Subcutaneous abdominal adipose tissue (tissue), 5 donors: ENCODE results near the gene SGSH.

Experiments
- H3K27ac ChIP-seq: one replicate; pipeline ENCODE4 v1.7.0; 2013; ENCODE audit warnings: low read depth, mild to moderate bottlenecking, inconsistent platforms, low read length, moderate library complexity
- H3K27me3 ChIP-seq, 5 donors: one replicate each; pipeline ENCODE4 v1.7.0; 2013; ENCODE audit warnings: low read length in 5 of 5, inconsistent platforms in 1 of 5; ENCODE audit not compliant: control insufficient read depth in 5 of 5, insufficient read depth in 4 of 5
- H3K36me3 ChIP-seq, 5 donors: one replicate each; pipeline ENCODE4 v1.7.0; 2013; ENCODE audit warnings: low read length in 5 of 5; ENCODE audit not compliant: control insufficient read depth in 5 of 5, insufficient read depth in 5 of 5
- H3K4me1 ChIP-seq, 5 donors: one replicate each; pipeline ENCODE4 v1.7.0; 2013; ENCODE audit warnings: low read length in 5 of 5, mild to moderate bottlenecking in 3 of 5, moderate library complexity in 1 of 5; ENCODE audit not compliant: control insufficient read depth in 5 of 5, insufficient read depth in 5 of 5
- H3K4me3 ChIP-seq, 5 donors: one replicate each; pipeline ENCODE4 v1.7.0; 2013; ENCODE audit warnings: low read length in 5 of 5, low read depth in 1 of 5
- H3K9ac ChIP-seq, 5 donors: one replicate each; pipeline ENCODE4 v1.7.0; 2013; ENCODE audit warnings: low read length in 5 of 5, mild to moderate bottlenecking in 4 of 5, moderate library complexity in 3 of 5
- H3K9me3 ChIP-seq, 5 donors: one replicate each; pipeline ENCODE4 v1.7.0; 2013; ENCODE audit warnings: low read length in 5 of 5; ENCODE audit not compliant: control insufficient read depth in 5 of 5
- donor health status: healthy.
- donor health status: healthy.
- donor health status: healthy.
- donor health status: healthy.
- donor health status: healthy.

SGSH gene

GRCh38 chr17:80220054-80220735 is at the start of gene SGSH, which contains the start of gene SLC26A11:
Gene SGSH (minus strand): TSS chr17:80220333. CDS start chr17:80220313, 20 bp downstream.
Gene SLC26A11 (plus strand): TSS chr17:80220427. CDS start chr17:80221561, 1,134 bp downstream.
- H3K36me3 ChIP-seq: peaks cover 0 to 35% (median 20%) of the 10 kb centered on the region in 5 donors
- H3K27me3 ChIP-seq: no peaks in the 10 kb centered on the region
- H3K9ac ChIP-seq: peak within 1 kb of the TSS; percentile 26 to 96 (median 83)
- peak within 1 kb of the TSS; percentile 83 for H3K27ac ChIP-seq
- peak within 1 kb of the TSS; percentile 69 to 95 (median 89) for H3K4me3 ChIP-seq
- H3K4me1 ChIP-seq: peaks cover 4 to 28% (median 22%) of the 10 kb centered on the region in 5 donors
- H3K9me3 ChIP-seq: no peaks in the 10 kb centered on the region

- peaks cover 6 to 63% (median 41%) of the 10 kb centered on the region in 5 donors for H3K36me3 ChIP-seq
- no peaks in the 10 kb centered on the region for H3K27me3 ChIP-seq
- H3K9me3 ChIP-seq: no peaks in the 10 kb centered on the region
- H3K4me1 ChIP-seq: peaks cover 0 to 18% (median 6%) of the 10 kb centered on the region in 5 donors
- no peak overlapping the region for H3K9ac ChIP-seq
- H3K27ac ChIP-seq: no peak overlapping the region
- H3K4me3 ChIP-seq: no peak overlapping the region
Observed at GRCh38 chr17:80269405-80269807, 49.3 kb upstream of the SGSH start.

DNA sequence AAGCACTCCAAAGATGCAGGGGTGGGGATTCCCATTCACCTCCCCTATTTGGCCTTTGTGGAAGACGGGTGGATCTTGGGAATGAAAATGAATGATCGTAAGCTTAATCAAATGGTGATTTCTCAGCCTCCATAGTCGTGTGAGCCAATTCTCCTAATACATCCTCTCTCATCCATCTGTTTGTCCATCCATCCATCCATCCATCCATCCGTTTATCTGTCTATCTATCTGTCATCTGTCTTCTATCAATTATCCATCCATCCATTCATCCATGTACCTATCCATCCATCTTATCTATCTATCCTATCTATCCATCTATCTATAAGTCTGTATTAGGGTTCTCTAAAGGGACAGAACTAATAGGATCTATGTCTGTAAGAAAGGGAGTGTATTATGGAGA is 48.3 kb upstream of the SGSH start:
- Histone ChIP-seq H3K4me3 (no peak overlapping the region), H3K36me3 (peaks cover 6 to 57% (median 34%) of the 10 kb centered on the region in 5 donors), H3K27me3 (no peaks in the 10 kb centered on the region), H3K9ac (no peak overlapping the region), H3K4me1 (peaks cover under 1 to 24% (median 16%) of the 10 kb centered on the region in 5 donors), H3K9me3 (no peaks in the 10 kb centered on the region), H3K27ac (no peak overlapping the region)

GRCh38 chr17:80267391-80267790 is 47.3 kb upstream of the SGSH start:
- Histone ChIP-seq H3K27ac (no peak overlapping the region), H3K27me3 (no peaks in the 10 kb centered on the region), H3K4me1 (peaks cover 6 to 34% (median 25%) of the 10 kb centered on the region in 5 donors), H3K4me3 (no peak overlapping the region), H3K36me3 (peaks cover 6 to 50% (median 30%) of the 10 kb centered on the region in 5 donors), H3K9ac (no peak overlapping the region), H3K9me3 (no peaks in the 10 kb centered on the region)

DNA sequence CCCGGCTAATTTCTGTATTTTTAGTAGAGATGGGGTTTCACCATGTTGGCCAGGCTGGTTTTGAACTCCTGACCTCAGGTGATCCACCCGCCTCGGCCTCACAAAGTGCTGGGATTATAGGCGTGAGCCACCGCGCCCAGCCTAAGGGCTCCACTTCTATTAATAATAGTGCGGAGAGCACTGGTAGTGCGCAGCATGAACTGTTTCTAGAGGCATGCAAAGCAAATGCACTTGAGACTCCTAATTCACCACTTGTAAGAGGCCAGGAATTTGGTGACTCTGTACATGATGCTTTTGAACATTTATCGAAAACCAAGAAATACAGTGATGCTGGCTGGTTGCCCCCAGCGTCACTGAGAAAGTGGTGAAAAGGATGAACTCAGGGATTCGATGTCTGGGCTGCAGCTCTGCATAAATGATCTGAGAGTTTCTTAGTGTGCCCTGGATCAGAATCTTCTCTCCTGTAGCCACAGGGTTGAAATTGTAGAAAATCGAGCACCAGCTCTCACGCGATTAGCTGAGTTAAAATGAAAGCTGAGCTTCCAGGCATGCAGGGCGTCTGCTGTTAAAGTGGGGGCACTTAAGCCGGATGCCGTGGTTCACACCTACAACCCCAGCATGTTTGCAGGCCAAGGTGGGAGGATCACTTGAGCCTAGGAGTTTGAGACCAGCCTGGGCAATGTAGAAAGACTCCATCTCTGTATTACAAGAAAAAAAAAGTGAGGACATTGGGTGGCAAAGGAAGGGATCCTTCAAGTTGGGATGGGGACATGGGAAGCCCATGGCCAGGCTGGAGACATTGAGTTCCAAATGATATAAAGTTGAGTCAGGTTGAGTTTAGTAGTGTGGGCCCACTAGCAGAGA is 45.3 kb upstream of the SGSH start:
- H3K36me3 ChIP-seq: peaks cover 6 to 48% (median 30%) of the 10 kb centered on the region in 5 donors
- peaks cover 6 to 46% (median 37%) of the 10 kb centered on the region in 5 donors for H3K4me1 ChIP-seq

GRCh38 chr17:80264205-80265075 is 44.3 kb upstream of the SGSH start:
- H3K27me3 ChIP-seq: no peaks in the 10 kb centered on the region
- H3K9ac ChIP-seq: peak overlapping the region in 3 of 5 donors; percentile 44 to 57 (median 46)
- H3K4me1 ChIP-seq: peaks cover 6 to 52% (median 42%) of the 10 kb centered on the region in 5 donors
- H3K4me3 ChIP-seq: peak overlapping the region; percentile 35 to 93 (median 69)
- peak overlapping the region; percentile 91 for H3K27ac ChIP-seq
- no peaks in the 10 kb centered on the region for H3K9me3 ChIP-seq
- H3K36me3 ChIP-seq: peaks cover 4 to 38% (median 22%) of the 10 kb centered on the region in 5 donors

More for the DNA sequence above, 45.3 kb upstream of the SGSH start:
- H3K9ac ChIP-seq: no peak overlapping the region
- H3K9me3 ChIP-seq: no peaks in the 10 kb centered on the region
- no peak overlapping the region for H3K4me3 ChIP-seq
- H3K27me3 ChIP-seq: no peaks in the 10 kb centered on the region
- no peak overlapping the region for H3K27ac ChIP-seq

- Histone ChIP-seq H3K9ac (peak overlapping the region; percentile 46 to 68 (median 57)), H3K27me3 (no peaks in the 10 kb centered on the region), H3K27ac (peak overlapping the region; percentile 91), H3K9me3 (no peaks in the 10 kb centered on the region), H3K4me1 (peaks cover 6 to 53% (median 42%) of the 10 kb centered on the region in 5 donors), H3K36me3 (peaks cover 0 to 29% (median 14%) of the 10 kb centered on the region in 5 donors), H3K4me3 (peak overlapping the region; percentile 56 to 93 (median 69))
Observed at GRCh38 chr17:80263253-80264204, 43.4 kb upstream of the SGSH start.

GRCh38 chr17:80262775-80263244 is 42.7 kb upstream of the SGSH start:
- Histone ChIP-seq H3K9me3 (no peaks in the 10 kb centered on the region), H3K27ac (peak overlapping the region; percentile 91), H3K4me1 (peaks cover 6 to 53% (median 42%) of the 10 kb centered on the region in 5 donors), H3K27me3 (no peaks in the 10 kb centered on the region), H3K4me3 (peak overlapping the region in 4 of 5 donors; percentile 69 to 93 (median 69)), H3K9ac (peak overlapping the region in 4 of 5 donors; percentile 46 to 60 (median 54)), H3K36me3 (peaks cover 0 to 22% (median 12%) of the 10 kb centered on the region in 5 donors)
